SH-SY5Y (cell line): ENCODE results near the gene DLG2.

Source experiments
- GATA2 ChIP-seq: IDR thresholded peaks from 2 replicates; pipeline ENCODE4 v1.6.1; 2011; ENCODE audit warnings: mild to moderate bottlenecking, low read depth, low read length
- GATA3 ChIP-seq: IDR thresholded peaks from 2 replicates; pipeline ENCODE4 v1.6.1; 2011; ENCODE audit warnings: low read depth, mild to moderate bottlenecking, low read length, moderate library complexity

GRCh38 chr11:83866655-83867054 lies 1760.5 kb downstream of the DLG2 start:
- no peak for TF ChIP-seq GATA2
- no peak for TF ChIP-seq GATA3
